Panc1 (cell line): ENCODE data around the gene CALD1. TPM values are rescaled to one million over a fixed set of nuclear protein-coding genes. Genes with fewer than 3 reads are reported as not detected.

Experiments used
- ATAC-seq: fragments of 200-7000 bp; cut with Tn5 transposase; 2 replicates; pipeline ENCODE4 v1.9.1; 2020; ENCODE audit warnings: mild to moderate bottlenecking, moderate library complexity
- BruUV-seq: library from RNA; stranded (reverse); fragments of 400-500 nt; replicated peaks from 2 replicates; lab custom pipeline; 2021; lab: Mats Ljungman, UMichigan
- CTCF ChIA-PET: fragments of 300-600 bp; sonication (Branson Sonifier 250); formaldehyde crosslinking; loops from one replicate; lab custom pipeline; 2022; ENCODE audit warnings: antibody characterized with exemption; lab: Charles Lee
- POLR2A ChIA-PET: fragments of 300-600 bp; sonication (Branson Sonifier 250); formaldehyde crosslinking; loops from one replicate; lab custom pipeline; 2022; ENCODE audit warnings: antibody characterized with exemption; lab: Charles Lee
- DNase-seq: peaks from one replicate; pipeline ENCODE4 v3.0.0-alpha.2; 2010; ENCODE audit warnings: low read depth, low spot score
- H3K27ac ChIP-seq: 2 replicates; pipeline ENCODE4 v1.5.1; 2011; ENCODE audit warnings: mild to moderate bottlenecking, low read length, inconsistent platforms
- H3K27me3 ChIP-seq: fragments of 200-500 bp; sonication (Bioruptor generic); 2 replicates; pipeline ENCODE4 v1.6.0; 2014; ENCODE audit warnings: low read length, inconsistent platforms; ENCODE audit not compliant: control insufficient read depth, insufficient read depth
- H3K36me3 ChIP-seq: fragments of 200-500 bp; sonication (Bioruptor generic); 2 replicates; pipeline ENCODE4 v1.5.1; 2014; ENCODE audit warnings: inconsistent platforms, mild to moderate bottlenecking, low read length, moderate library complexity; ENCODE audit not compliant: control insufficient read depth, insufficient read depth
- H3K4me1 ChIP-seq: 2 replicates; pipeline ENCODE4 v1.5.1; 2011; ENCODE audit warnings: inconsistent platforms, mild to moderate bottlenecking, low read length, moderate library complexity; ENCODE audit not compliant: control insufficient read depth, insufficient read depth
- H3K4me3 ChIP-seq, 2 experiments: 2 replicates each; pipeline ENCODE4 v1.5.1; 2011 to 2012; ENCODE audit warnings: low read depth in 2 of 2, low read length in 2 of 2, mild to moderate bottlenecking in 2 of 2, inconsistent platforms in 1 of 2, moderate library complexity in 1 of 2
- H3K9me3 ChIP-seq: fragments of 200-500 bp; sonication (Bioruptor generic); 2 replicates; pipeline ENCODE4 v1.5.1; 2014; ENCODE audit warnings: low read depth, mild to moderate bottlenecking, inconsistent platforms, low read length, moderate library complexity; ENCODE audit not compliant: control insufficient read depth, insufficient read depth
- POLR2AphosphoS5 ChIP-seq: IDR thresholded peaks from 2 replicates; pipeline ENCODE4 v1.6.1; 2012; ENCODE audit warnings: mild to moderate bottlenecking, low read depth, low read length, moderate library complexity
- SIN3A ChIP-seq: IDR thresholded peaks from 2 replicates; pipeline ENCODE4 v1.6.1; 2012; ENCODE audit warnings: low read depth, mild to moderate bottlenecking, low read length, moderate library complexity, borderline replicate concordance; ENCODE audit not compliant: insufficient read depth
- TCF7L2 ChIP-seq: IDR thresholded peaks from 2 replicates; pipeline ENCODE4 v1.6.1; 2011; ENCODE audit warnings: mild to moderate bottlenecking, low read depth, low read length, inconsistent platforms
- in situ Hi-C: cut with HindIII; loops from 2 replicates; pipeline ENCODE4 v1.10.0; 2016; ENCODE audit warnings: low sequenced_read_pairs, low pct_unique_long_range_greater_than_20kb
- intact Hi-C: fragments of 100-400 bp; cut with micrococcal nuclease; formaldehyde crosslinking; loops from one replicate; pipeline ENCODE4 v1.10.0; 2022; ENCODE audit not compliant: unreplicated experiment
- total RNA-seq: library from RNA; stranded (reverse); gene quantifications from one replicate; pipeline ENCODE4 v1.2.1, GENCODE V29; 2021; ENCODE audit not compliant: unreplicated experiment
- TF ChIP-seq, protein P1 (sequence below): fragments of 450-650 bp; IDR thresholded peaks from 2 replicates; pipeline ENCODE4 v1.5.1; 2017; ENCODE audit warnings: mild to moderate bottlenecking
- TF ChIP-seq, protein P2 (sequence below), 2 experiments: IDR thresholded peaks; 2 replicates each; pipeline ENCODE4 v1.6.1; 2011 to 2012; ENCODE audit warnings: low read depth in 2 of 2, control low read depth in 1 of 2, low read length in 1 of 2, mild to moderate bottlenecking in 1 of 2, moderate library complexity in 1 of 2; ENCODE audit not compliant: insufficient read depth in 1 of 2

The CALD1 gene
- total RNA-seq, 1 experiment from 2014 or later: 9.2 TPM

DNA sequence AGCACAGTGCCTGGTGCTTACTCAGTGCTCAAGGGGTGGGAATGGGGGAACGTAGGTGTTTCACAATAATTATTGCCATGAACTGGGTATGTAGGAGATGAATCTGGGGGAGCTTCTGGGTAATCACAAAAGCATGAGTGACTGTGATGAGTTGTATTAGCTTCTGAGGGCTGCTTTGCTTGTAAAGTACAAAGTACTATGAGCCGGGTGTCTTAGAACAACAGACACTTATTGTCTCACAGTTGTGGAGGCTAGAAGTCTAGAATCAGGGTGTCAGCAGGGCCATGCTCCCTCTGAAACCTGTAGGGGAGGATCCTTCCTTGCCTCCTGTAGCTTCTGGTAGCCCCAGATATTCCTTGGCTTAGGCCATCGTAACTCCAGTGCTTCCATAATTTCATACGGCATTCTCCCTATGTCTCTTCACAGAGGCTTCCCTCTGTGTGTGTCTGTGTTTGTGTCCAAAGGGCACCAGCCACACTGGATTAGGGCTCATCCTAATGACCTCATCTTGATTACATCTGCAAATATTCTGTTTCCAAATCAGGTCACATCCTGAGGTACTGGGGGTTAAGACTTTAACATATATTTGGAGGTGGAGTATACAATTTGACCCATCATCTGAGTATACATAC lies 122.1 kb downstream of the CALD1 start:
- no peak for ATAC-seq
- no peak for DNase-seq
- no peaks in the 10 kb centered on the region for H3K36me3 ChIP-seq
- no peak overlapping the region for H3K27ac ChIP-seq
- H3K27me3 ChIP-seq: no peaks in the 10 kb centered on the region
- no peaks in the 10 kb centered on the region for H3K9me3 ChIP-seq
- TF ChIP-seq POLR2AphosphoS5: no peak
- TF ChIP-seq, protein P1, sequence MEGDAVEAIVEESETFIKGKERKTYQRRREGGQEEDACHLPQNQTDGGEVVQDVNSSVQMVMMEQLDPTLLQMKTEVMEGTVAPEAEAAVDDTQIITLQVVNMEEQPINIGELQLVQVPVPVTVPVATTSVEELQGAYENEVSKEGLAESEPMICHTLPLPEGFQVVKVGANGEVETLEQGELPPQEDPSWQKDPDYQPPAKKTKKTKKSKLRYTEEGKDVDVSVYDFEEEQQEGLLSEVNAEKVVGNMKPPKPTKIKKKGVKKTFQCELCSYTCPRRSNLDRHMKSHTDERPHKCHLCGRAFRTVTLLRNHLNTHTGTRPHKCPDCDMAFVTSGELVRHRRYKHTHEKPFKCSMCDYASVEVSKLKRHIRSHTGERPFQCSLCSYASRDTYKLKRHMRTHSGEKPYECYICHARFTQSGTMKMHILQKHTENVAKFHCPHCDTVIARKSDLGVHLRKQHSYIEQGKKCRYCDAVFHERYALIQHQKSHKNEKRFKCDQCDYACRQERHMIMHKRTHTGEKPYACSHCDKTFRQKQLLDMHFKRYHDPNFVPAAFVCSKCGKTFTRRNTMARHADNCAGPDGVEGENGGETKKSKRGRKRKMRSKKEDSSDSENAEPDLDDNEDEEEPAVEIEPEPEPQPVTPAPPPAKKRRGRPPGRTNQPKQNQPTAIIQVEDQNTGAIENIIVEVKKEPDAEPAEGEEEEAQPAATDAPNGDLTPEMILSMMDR: no peak
- no peak for TF ChIP-seq TCF7L2
- TF ChIP-seq SIN3A: no peak
- TF ChIP-seq, protein P2, sequence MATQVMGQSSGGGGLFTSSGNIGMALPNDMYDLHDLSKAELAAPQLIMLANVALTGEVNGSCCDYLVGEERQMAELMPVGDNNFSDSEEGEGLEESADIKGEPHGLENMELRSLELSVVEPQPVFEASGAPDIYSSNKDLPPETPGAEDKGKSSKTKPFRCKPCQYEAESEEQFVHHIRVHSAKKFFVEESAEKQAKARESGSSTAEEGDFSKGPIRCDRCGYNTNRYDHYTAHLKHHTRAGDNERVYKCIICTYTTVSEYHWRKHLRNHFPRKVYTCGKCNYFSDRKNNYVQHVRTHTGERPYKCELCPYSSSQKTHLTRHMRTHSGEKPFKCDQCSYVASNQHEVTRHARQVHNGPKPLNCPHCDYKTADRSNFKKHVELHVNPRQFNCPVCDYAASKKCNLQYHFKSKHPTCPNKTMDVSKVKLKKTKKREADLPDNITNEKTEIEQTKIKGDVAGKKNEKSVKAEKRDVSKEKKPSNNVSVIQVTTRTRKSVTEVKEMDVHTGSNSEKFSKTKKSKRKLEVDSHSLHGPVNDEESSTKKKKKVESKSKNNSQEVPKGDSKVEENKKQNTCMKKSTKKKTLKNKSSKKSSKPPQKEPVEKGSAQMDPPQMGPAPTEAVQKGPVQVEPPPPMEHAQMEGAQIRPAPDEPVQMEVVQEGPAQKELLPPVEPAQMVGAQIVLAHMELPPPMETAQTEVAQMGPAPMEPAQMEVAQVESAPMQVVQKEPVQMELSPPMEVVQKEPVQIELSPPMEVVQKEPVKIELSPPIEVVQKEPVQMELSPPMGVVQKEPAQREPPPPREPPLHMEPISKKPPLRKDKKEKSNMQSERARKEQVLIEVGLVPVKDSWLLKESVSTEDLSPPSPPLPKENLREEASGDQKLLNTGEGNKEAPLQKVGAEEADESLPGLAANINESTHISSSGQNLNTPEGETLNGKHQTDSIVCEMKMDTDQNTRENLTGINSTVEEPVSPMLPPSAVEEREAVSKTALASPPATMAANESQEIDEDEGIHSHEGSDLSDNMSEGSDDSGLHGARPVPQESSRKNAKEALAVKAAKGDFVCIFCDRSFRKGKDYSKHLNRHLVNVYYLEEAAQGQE (IDR thresholded peaks at IDR 0.05; ENCODE audit: insufficient read depth in 1 of 2, low read depth in 2 of 2, low read length in 1 of 2): no peak
- in situ Hi-C loops: no loop called here
- H3K4me3 ChIP-seq: no peak overlapping the region
- BruUV-seq: no TSS peak
- ChIA-PET POLR2A (no interaction called here), CTCF (no interaction called here)
- no peaks in the 10 kb centered on the region for H3K4me1 ChIP-seq
- intact Hi-C loops: no loop called here

DNA sequence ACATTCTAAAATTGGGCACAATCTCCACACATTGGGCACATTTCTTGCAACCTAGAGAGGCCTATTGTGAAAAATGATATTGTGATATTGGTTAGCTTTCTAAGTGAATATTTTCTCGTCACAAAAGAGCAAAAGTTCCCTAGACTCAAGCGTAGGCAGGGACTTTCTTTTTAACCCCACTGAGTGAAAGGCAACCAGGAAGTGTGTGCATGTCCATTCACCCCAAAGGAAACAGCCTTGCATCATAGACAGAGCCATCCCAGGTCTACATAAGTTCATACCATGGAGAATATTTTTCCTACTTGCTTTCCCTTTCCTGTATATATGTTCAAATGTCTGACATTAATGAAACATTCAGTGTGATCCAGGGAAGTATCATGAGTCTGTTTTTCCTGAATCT lies 122.6 kb downstream of the CALD1 start:
- in situ Hi-C loops: no loop called here
- no peak for TF ChIP-seq TCF7L2
- TF ChIP-seq SIN3A: no peak
- TF ChIP-seq POLR2AphosphoS5: no peak
- TF ChIP-seq, protein P2 (IDR thresholded peaks at IDR 0.05; ENCODE audit: insufficient read depth in 1 of 2, low read depth in 2 of 2, low read length in 1 of 2): no peak
- TF ChIP-seq, protein P1: no peak
- Histone ChIP-seq H3K4me1 (no peaks in the 10 kb centered on the region), H3K36me3 (no peaks in the 10 kb centered on the region), H3K9me3 (no peaks in the 10 kb centered on the region), H3K27ac (no peak overlapping the region), H3K27me3 (no peaks in the 10 kb centered on the region), H3K4me3 (no peak overlapping the region)
- ATAC-seq (no peak), DNase-seq (no peak)
- BruUV-seq: no TSS peak
- intact Hi-C loops: no loop called here
- ChIA-PET CTCF (no interaction called here), POLR2A (no interaction called here)
